Keratinocyte (primary cell): ENCODE results near the gene IL1B. TPM values are rescaled to one million over a fixed set of nuclear protein-coding genes. Genes with fewer than 3 reads are reported as not detected.

ENCODE experiments used
- DNase-seq: peaks from one replicate; pipeline ENCODE4 v3.0.0-alpha.2; 2011; ENCODE audit warnings: low read depth, missing footprints, low spot score
- FAIRE-seq: peaks from 2 replicates; lab custom pipeline; 2011; peaks lifted over from hg19 to GRCh38; lab: Jason Lieb, UNC
- H2AFZ ChIP-seq: 2 replicates; pipeline ENCODE4 v1.6.0; 2012; ENCODE audit warnings: low read length, control low read depth, inconsistent platforms; ENCODE audit not compliant: control insufficient read depth
- H3K27ac ChIP-seq: 2 replicates; pipeline ENCODE4 v1.5.1; 2011; ENCODE audit warnings: low read length; ENCODE audit not compliant: control insufficient read depth, insufficient read depth
- H3K27me3 ChIP-seq: 3 replicates; pipeline ENCODE4 v1.6.0; 2011; ENCODE audit warnings: low read length; ENCODE audit not compliant: control insufficient read depth, insufficient read depth; ENCODE audit errors: extremely low read depth
- H3K36me3 ChIP-seq, 2 experiments: 2 replicates in 1 of 2; 3 replicates in 1 of 2; pipeline ENCODE4 v1.5.1; 2011; ENCODE audit warnings: low read length in 2 of 2, mild to moderate bottlenecking in 1 of 2; ENCODE audit not compliant: control insufficient read depth in 2 of 2, insufficient read depth in 2 of 2; ENCODE audit errors: extremely low read depth in 1 of 2
- H3K4me1 ChIP-seq: 3 replicates; pipeline ENCODE4 v1.5.1; 2011; ENCODE audit warnings: low read length; ENCODE audit not compliant: control insufficient read depth, insufficient read depth; ENCODE audit errors: extremely low read depth
- H3K4me2 ChIP-seq: 3 replicates; pipeline ENCODE4 v1.6.0; 2011; ENCODE audit warnings: low read depth, low read length; ENCODE audit not compliant: control insufficient read depth, insufficient read depth; ENCODE audit errors: extremely low read depth
- H3K4me3 ChIP-seq, 3 experiments: fragments of 200-600 bp in 1 of 3; sonication (generic) in 1 of 3; 2 replicates in 2 of 3; 3 replicates in 1 of 3; pipeline ENCODE4 v1.5.1; 2011 to 2016; ENCODE audit warnings: low read length in 3 of 3, mild to moderate bottlenecking in 3 of 3, control low read depth in 2 of 3, inconsistent platforms in 1 of 3, low read depth in 1 of 3, mixed read lengths in 1 of 3, mixed run types in 1 of 3, moderate library complexity in 1 of 3; ENCODE audit not compliant: control insufficient read depth in 2 of 3, insufficient read depth in 2 of 3; ENCODE audit errors: extremely low read depth in 1 of 3
- H3K79me2 ChIP-seq: 2 replicates; pipeline ENCODE4 v1.6.0; 2012; ENCODE audit warnings: low read length; ENCODE audit not compliant: control insufficient read depth, insufficient read depth
- H3K9ac ChIP-seq: 3 replicates; pipeline ENCODE4 v1.6.0; 2011; ENCODE audit warnings: low read length; ENCODE audit not compliant: control insufficient read depth, insufficient read depth; ENCODE audit errors: extremely low read depth
- H3K9me1 ChIP-seq: 3 replicates; pipeline ENCODE4 v1.6.0; 2011; ENCODE audit warnings: low read length; ENCODE audit not compliant: control insufficient read depth, insufficient read depth; ENCODE audit errors: extremely low read depth
- H3K9me3 ChIP-seq: 2 replicates; pipeline ENCODE4 v1.5.1; 2012; ENCODE audit warnings: low read depth, low read length; ENCODE audit not compliant: control insufficient read depth
- H4K20me1 ChIP-seq: 3 replicates; pipeline ENCODE4 v1.6.0; 2011; ENCODE audit warnings: low read length; ENCODE audit not compliant: control insufficient read depth, insufficient read depth; ENCODE audit errors: extremely low read depth
- EZH2 ChIP-seq: IDR thresholded peaks from one replicate; pipeline ENCODE4 v1.6.1; 2012; ENCODE audit warnings: inconsistent platforms, mild to moderate bottlenecking, low read length, moderate library complexity
- dilution Hi-C: fragments of 300-500 bp; cut with MboI; formaldehyde crosslinking; loops from one replicate; pipeline ENCODE4 v1.7.0; 2020; ENCODE audit warnings: low sequenced_read_pairs; ENCODE audit not compliant: extremely low pct_ligation_motif_present
- polyA plus RNA-seq, 5 experiments: library from polyadenylated mRNA; depleted of rRNA in 3 of 5; stranded (reverse) in 3 of 5; stranded (forward) in 1 of 5; unstranded in 1 of 5; fragments of >200 nt; gene quantifications; 1 replicate in 1 of 5; 2 replicates in 3 of 5; 3 replicates in 1 of 5; pipeline versions ENCODE4 v1.2.1 to v1.2.3, GENCODE V29; 2011 to 2012; ENCODE audit warnings: missing spikeins in 2 of 5, low read depth in 1 of 5, low replicate concordance in 1 of 5
- TF ChIP-seq, protein P1 (sequence below), 3 experiments: IDR thresholded peaks in 1 of 3; conservative IDR thresholded peaks in 1 of 3; optimal IDR thresholded peaks in 1 of 3; 2 replicates in 2 of 3; 3 replicates in 1 of 3; pipeline versions ENCODE3 to v1.5.1; 2011; ENCODE audit warnings: low read length in 3 of 3, mild to moderate bottlenecking in 3 of 3, moderate library complexity in 2 of 3, control low read depth in 1 of 3, inconsistent platforms in 1 of 3; ENCODE audit not compliant: insufficient read depth in 2 of 3; ENCODE audit errors: extremely low read depth in 1 of 3

IL1B gene
- polyA plus RNA-seq, 1 donor (not counting 4 experiments of a cell fraction or from before 2014, with no cell fraction given) = 232 TPM

DNA sequence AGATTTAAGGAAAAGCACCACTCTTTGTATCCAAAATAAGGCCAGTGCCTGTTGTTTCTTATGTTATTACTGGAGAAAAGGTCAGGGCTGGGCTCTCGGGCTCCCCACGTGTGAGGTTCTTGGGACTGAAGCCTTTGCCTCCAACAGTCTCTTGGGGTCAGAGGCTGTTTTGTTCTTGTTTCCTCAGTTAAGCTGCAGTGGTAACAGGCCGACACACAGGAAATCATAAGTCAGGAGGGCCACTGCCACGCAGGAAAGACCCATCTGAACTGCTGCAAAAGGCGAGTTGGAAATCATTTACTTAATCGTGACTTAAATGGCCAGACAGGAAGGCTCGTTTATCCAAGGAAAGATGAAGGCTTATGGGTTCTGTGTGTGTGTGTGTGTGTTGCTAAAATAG, 44.1 kb upstream of the IL1B start:
- H3K4me1 ChIP-seq = peaks cover 79% of the 10 kb centered on the region
- no peak overlapping the region for H3K4me3 ChIP-seq
- H3K27ac ChIP-seq = peak overlapping the region; percentile 97
- H3K9me1 ChIP-seq = no peaks in the 10 kb centered on the region
- H4K20me1 ChIP-seq = no peaks in the 10 kb centered on the region
- H3K36me3 ChIP-seq = no peaks in the 10 kb centered on the region
- dilution Hi-C loops = no loop called here
- no peak for TF ChIP-seq EZH2
- TF ChIP-seq, protein P1, sequence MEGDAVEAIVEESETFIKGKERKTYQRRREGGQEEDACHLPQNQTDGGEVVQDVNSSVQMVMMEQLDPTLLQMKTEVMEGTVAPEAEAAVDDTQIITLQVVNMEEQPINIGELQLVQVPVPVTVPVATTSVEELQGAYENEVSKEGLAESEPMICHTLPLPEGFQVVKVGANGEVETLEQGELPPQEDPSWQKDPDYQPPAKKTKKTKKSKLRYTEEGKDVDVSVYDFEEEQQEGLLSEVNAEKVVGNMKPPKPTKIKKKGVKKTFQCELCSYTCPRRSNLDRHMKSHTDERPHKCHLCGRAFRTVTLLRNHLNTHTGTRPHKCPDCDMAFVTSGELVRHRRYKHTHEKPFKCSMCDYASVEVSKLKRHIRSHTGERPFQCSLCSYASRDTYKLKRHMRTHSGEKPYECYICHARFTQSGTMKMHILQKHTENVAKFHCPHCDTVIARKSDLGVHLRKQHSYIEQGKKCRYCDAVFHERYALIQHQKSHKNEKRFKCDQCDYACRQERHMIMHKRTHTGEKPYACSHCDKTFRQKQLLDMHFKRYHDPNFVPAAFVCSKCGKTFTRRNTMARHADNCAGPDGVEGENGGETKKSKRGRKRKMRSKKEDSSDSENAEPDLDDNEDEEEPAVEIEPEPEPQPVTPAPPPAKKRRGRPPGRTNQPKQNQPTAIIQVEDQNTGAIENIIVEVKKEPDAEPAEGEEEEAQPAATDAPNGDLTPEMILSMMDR (optimal IDR thresholded peaks at IDR 0.05 in 1 of 3, IDR thresholded peaks at IDR 0.05 in 1 of 3, conservative IDR thresholded peaks at IDR 0.05 in 1 of 3; ENCODE audit: extremely low read depth in 1 of 3, insufficient read depth in 2 of 3, low read length in 3 of 3) = no peak
- H3K9ac ChIP-seq = peak overlapping the region; percentile 70
- DNase-seq (no peak), FAIRE-seq (no peak)
- peak overlapping the region; percentile 24 for H3K4me2 ChIP-seq
- H3K9me3 ChIP-seq = no peaks in the 10 kb centered on the region
- no peaks in the 10 kb centered on the region for H3K27me3 ChIP-seq
- H2AFZ ChIP-seq = no peak overlapping the region
- H3K79me2 ChIP-seq = no peaks in the 10 kb centered on the region

GRCh38 chr2:112880091-112880531, 43.5 kb upstream of the IL1B start:
- TF ChIP-seq, protein P1 (optimal IDR thresholded peaks at IDR 0.05 in 1 of 3, IDR thresholded peaks at IDR 0.05 in 1 of 3, conservative IDR thresholded peaks at IDR 0.05 in 1 of 3; ENCODE audit: extremely low read depth in 1 of 3, insufficient read depth in 2 of 3, low read length in 3 of 3) = no peak
- TF ChIP-seq EZH2 = no peak
- H4K20me1 ChIP-seq = no peaks in the 10 kb centered on the region
- peaks cover 77% of the 10 kb centered on the region for H3K4me1 ChIP-seq
- H3K36me3 ChIP-seq = no peaks in the 10 kb centered on the region
- no peaks in the 10 kb centered on the region for H3K9me3 ChIP-seq
- no peak overlapping the region for H2AFZ ChIP-seq
- peak overlapping the region; percentile 70 for H3K9ac ChIP-seq
- peak overlapping the region; percentile 24 for H3K4me2 ChIP-seq
- H3K4me3 ChIP-seq = no peak overlapping the region
- H3K79me2 ChIP-seq = no peaks in the 10 kb centered on the region
- dilution Hi-C loops = no loop called here
- H3K27me3 ChIP-seq = no peaks in the 10 kb centered on the region
- H3K27ac ChIP-seq = peak overlapping the region; percentile 97
- no peaks in the 10 kb centered on the region for H3K9me1 ChIP-seq
- DNase-seq (no peak), FAIRE-seq (peak; percentile 67)
